NK-92 (cell line): ENCODE results near the gene FN1.
"Not testable (repeated sequence)": the region's sequence is repeated elsewhere in the genome, so short reads cannot be mapped to it uniquely, and the experiment has no call there.

ENCODE experiments used
- DNase-seq: peaks from one replicate; lab custom pipeline; 2025; ENCODE audit not compliant: unreplicated experiment; lab: John Stamatoyannopoulos, UW

FN1 gene

GRCh38 chr2:215408441-215408840, 27.4 kb downstream of the FN1 start:
- not testable (repeated sequence) for DNase-seq

DNA sequence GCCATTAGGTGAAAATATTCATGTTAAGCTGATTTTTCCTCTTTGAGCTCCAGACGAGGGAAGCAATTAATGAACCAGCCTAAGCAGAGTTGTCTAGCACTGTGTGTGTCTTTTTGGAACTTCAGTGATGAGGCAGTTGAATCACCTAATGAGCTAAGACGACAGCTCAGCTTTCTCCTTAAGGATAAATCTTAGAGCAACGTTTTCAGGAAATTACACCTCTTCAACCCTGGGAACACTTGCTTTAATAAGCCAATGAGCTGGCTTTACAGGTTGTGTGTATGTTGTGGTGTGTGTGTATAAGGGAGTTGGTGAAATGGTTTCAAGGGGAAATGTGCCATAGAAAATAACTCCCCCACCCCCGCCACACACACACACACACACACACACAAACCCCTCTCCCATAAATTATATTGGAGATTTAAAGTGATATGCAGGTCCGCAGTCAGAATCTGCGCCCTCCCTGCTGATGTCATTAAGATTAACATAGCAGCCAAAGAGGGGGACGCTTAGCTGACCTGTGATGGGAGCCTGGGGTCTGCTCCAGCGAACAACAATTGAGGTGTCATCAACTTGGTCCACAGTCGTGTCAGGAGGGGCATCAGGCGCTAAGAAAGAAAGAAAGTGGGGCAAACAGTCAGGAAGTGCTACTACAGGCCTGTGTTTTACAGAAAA, 28.1 kb downstream of the FN1 start:
- no peak for DNase-seq

- no peak for DNase-seq
These were observed 28.8 kb downstream of the FN1 start for GRCh38 chr2:215407061-215407460.

DNA sequence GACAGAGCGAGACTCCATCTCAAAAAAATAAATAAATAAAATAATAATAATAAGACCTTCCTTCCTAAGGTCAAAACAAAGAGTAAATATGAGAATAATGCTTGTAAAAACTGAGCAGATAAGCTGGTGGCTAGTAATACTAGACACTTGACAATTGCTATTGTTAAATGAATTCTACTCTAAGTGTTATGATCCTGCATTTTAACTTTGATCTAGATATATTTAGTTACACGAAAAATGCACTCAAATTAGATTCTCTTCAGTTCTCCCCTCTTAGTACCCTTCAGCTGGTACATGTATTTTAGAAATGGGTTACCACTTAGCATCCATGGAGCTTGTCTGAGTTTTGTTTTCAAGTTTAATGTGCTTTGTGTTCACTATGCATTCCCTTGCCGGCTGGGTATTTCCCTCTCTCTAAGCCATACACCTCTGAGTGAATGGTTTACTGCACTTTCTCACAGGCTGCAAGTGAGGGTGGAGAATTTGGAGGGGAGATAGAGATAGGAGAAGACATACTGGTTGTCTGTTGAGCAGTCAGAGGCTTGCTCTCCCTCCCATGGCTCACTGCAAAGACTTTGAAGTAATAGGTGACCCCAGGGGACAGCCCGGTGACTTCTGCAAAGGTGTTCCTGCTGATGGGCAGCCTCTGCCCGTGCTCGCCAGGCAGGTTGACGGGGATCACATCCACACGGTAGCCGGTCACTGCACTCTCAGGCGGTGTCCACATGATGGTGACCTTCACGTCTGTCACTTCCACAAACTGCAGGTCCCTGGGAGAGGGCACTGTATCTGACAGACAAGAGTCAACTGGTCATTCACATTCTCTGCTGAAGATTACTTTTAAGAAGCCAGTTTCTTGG, 29.9 kb downstream of the FN1 start:
- DNase-seq, result no peak

- DNase-seq, result no peak
These were observed 31.4 kb downstream of the FN1 start for GRCh38 chr2:215404348-215405012.

GRCh38 chr2:215403441-215404347, 32.2 kb downstream of the FN1 start:
- no peak for DNase-seq

DNA sequence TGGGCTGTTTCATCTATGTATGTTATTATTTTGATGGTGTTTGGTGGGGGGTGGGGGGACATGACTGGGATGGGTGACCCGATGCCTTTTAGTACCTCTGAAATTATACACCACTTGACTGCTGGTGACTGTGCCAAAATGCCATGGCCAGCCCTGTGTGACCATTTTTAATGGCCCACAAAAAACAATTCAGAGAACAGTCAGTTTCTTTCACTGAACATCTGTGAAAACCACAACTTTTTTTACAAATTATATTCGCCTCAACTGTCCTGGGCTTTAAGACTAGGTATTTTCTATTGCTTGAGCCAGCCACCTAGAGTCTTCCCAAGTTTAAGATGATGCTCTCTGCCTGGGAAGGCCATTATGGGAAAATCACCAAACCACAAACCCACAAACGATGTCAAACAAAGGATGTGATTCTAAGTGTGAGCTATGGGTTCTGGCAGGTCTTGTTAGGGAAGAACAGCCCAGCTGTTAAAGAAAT, 33.9 kb downstream of the FN1 start:
- no peak for DNase-seq

GRCh38 chr2:215399067-215399716, 36.7 kb downstream of the FN1 start:
- no peak for DNase-seq

GRCh38 chr2:215397632-215398341, 38.1 kb downstream of the FN1 start:
- no peak for DNase-seq

GRCh38 chr2:215396595-215397313, 39.1 kb downstream of the FN1 start:
- DNase-seq, result no peak

GRCh38 chr2:215395687-215396460, 40.0 kb downstream of the FN1 start:
- DNase-seq, result no peak

DNA sequence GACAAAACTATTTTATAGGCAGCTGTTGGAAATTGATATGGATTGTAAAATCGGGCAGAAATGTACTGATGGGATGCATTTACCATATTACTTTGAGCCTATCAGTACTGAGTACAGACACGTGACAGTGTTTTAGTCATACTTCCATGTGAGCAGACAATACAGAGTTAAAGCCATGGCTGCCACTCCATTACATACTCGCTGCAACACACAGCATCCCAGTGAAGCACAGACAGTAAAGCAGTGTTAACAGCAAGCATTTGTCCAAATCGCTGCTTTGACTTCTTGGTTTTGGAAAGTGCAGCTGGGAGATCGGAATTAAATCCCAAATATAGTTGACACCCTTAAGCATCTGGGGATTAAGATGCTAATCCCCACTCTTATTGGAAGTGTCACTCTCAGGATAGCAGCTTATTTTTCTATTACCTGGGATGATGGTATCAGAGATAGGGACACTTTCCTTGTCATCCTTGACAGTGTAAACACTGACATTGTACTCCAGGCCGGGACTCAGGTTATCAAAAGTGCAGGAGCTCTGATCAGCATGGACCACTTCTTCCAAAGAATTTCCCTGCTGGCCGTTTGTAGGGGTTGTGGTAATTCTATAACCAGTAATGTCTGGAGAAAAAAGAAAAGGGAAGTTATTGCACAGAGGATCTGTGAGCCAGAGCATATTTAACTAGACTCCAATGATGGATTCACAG, 41.6 kb downstream of the FN1 start:
- no peak for DNase-seq

- DNase-seq, result no peak
These were observed 43.1 kb downstream of the FN1 start for GRCh38 chr2:215392687-215393270.

GRCh38 chr2:215392164-215392563, 43.7 kb downstream of the FN1 start:
- DNase-seq, result no peak

DNA sequence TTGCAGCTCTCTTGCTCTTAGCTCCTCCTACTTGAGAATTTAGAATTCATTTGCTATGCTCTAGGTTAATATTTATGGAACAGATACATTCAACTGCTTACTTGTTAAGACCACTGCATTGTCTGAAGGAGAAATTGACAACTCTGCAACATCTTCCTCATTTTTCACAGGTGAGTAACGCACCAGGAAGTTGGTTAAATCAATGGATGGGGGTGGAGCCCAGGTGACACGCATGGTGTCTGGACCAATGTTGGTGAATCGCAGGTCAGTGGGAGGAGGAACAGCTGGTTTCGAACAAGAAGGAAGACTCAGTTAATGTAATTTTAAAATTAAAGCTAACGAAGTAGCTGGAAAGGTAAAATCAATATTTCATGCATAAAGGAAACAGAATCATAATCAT, 44.3 kb downstream of the FN1 start:
- no peak for DNase-seq

DNA sequence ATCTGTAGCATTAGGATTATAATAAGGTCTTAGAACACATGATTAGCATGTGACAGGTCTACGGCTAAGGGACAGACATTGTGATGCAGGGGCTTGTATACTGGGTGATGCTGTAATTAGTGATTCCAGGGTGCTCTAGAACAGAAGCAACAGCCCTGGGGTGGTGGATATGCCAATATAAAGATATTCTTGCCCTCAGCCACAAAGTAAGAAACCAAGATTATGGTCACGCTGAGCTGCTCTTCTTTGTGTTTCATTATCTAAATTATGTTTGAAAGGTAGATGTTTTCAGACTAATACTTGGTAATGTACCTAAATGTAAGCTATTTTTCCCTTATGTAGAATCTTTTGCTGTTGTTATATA, 45.3 kb downstream of the FN1 start:
- no peak for DNase-seq

DNA sequence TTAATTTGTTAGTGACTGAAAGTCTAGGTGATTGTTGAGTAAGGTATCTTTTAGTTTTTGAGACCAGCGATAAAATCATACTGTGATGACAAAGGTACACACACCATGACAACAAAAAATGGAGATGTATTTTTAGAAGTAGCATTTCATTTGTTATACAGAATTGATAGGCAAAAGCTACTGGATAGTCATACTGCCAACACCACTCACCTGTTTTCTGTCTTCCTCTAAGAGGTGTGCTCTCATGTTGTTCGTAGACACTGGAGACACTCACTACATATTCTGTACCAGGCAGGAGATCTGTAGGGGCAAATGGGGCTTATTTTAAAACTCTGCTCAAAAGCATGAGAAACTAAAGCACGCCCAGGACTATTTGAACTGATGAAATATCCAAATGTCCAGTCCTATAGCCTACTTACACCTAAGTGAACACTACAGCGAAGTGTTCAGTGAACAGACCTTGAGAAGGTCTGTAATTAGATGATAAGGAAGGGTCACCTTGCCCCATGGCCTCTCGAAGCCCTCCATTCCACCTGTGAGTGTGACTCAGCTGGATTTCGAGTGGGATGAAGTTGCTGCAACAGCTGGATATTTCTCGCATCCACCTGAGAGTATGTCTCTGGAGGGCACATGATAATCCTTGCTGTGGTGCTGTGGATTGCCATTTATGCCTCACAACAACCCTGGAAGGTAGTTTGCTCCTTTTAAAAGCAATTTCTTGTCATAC, 47.7 kb downstream of the FN1 start:
- DNase-seq, result no peak
